Measurements from ENCODE around the gene PLEKHH2.

Gene PLEKHH2

DNA sequence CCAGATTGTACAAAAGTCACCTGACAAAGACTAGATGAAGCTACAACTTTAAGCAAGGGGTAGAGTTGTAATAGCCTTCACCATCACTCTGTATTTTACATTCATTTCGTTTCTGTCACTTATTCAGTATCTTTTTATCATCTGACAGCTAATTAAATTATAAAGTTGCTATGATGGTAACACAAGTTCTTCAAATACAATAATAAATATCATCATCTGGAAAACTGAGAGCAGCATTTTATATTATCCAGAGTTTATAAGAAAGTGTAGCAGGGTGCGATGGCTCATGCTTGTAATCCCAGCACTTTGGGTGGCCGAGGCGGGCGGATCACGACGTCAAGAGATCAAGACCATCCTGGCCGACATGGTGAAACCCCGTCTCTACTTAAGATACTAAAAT lies 157.9 kb downstream of the PLEKHH2 start:
- H3K27ac ChIP-seq: no peak overlapping the region
- no peak overlapping the region for H3K4me3 ChIP-seq

GRCh38 chr2:43796206-43796605 lies 159.1 kb downstream of the PLEKHH2 start:
- Histone ChIP-seq H3K27ac (no peak overlapping the region), H3K4me3 (no peak overlapping the region)

DNA sequence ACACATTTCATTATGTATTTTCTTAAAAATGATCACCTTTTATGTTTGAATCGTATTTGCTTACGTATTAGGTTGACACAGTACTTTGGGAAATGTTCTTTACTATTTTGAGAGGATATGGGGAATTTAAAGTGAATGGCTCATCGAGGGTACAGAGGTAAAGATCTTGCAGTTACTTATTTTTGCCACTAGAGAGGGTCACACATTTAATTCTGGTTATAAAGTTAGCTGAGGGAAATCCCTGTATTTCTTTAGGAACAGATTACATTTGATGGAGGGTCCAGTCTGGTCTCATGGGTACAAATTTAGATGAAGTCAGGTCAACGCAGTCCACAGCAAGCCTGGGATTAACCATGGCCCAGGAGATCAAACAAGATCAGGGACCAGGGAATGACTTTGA lies 161.2 kb downstream of the PLEKHH2 start:
- Histone ChIP-seq H3K27ac (no peak overlapping the region), H3K4me3 (no peak overlapping the region)

DNA sequence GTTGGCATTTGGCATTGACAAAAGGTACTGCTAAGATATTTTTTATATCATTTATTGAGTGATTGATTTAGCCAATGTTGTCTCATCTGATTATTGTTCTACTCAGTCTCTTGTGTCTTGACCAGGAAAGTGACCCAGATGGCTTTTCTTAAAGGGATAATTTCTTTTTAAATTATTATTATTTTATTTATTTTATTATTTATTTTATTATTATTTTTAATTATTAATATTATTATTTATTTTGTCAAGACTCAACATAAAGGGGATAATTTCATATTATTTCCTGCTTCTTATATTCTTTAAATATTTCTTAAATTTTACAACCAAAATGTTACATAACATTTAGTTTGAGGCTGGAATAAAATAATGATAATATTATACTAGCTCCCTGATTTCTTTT lies 163.8 kb downstream of the PLEKHH2 start:
- Histone ChIP-seq H3K27ac (no peak overlapping the region), H3K4me3 (no peak overlapping the region)

DNA sequence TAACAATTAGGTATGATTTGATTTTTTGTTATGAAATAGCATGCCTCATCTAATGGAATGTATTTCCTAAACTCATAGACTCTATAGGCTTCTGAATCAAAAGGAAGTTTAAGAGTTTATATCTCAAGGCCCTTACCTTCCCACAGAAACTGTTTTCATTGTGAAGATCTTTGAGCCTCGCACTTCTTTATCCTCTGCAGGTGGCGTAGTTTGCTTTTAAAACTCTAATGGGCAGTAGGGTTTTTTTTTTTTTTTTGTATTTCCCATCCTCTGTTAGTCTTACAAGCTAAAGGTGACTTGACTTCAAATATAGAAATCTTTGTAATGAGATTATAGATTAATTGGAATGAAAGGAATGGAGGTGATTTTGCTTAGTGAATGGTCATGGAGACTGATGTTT lies 165.1 kb downstream of the PLEKHH2 start:
- Histone ChIP-seq H3K4me3 (no peak overlapping the region), H3K27ac (no peak overlapping the region)

DNA sequence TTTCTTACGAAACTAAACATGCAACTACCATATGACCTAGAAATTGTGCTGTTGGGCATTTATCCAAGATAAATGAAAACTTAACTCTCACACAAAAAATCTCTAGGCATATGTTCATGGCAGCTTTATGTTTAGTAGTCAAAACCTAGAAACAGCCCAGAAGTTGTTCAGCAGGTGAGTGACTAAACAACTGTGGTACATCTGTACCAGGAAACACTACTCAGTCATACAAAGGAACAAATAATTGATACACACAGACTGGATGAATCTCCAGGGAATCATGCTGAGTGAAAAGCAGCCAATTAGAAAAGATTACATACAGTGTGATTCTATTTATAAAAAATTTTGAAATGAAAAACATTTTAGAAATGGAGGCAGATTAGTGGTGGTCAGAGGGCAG lies 166.1 kb downstream of the PLEKHH2 start:
- Histone ChIP-seq H3K4me3 (no peak overlapping the region), H3K27ac (no peak overlapping the region)

GRCh38 chr2:43806719-43807031 lies 169.6 kb downstream of the PLEKHH2 start:
- H3K4me3 ChIP-seq: no peak overlapping the region
- H3K27ac ChIP-seq: no peak overlapping the region

DNA sequence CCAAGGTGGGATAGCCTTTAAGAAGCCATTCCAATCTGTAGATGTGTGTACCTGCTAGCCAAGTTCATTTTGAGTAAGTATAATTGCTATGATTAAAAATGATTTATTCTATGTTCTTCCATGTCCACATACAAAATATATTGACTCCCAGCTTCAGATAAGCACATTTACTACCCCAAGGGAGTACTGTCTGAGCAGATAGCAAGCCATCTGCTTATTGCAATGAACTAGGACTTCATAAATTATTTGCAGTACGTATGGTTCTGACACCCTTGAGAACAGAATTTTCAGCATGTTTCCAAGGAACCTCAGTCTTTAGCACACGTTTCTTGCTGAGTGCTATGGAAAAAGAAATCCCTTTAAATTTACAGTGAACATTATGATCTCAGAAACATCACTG lies 173.4 kb downstream of the PLEKHH2 start:
- Histone ChIP-seq H3K27ac (no peak overlapping the region), H3K4me3 (no peak overlapping the region)

DNA sequence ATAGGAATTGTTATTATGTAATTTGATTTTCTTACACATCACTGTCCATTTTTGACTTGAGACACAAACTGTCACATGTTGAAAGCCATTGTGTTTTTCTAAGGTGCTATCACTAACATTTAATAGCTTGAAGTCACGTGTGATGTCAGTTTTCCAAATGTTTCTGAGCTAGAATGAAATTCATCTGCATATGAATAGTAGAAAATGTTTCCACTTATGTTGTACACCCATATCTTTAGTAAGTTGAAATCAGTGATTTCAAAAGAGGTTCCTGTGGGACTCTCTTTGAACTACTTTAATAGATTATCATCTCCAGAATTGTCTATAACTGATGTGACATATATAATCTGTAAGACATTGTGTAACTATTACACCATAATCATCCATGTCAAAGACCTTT lies 173.8 kb downstream of the PLEKHH2 start:
- Histone ChIP-seq H3K27ac (no peak overlapping the region), H3K4me3 (no peak overlapping the region)

GRCh38 chr2:43812006-43812405 lies 174.9 kb downstream of the PLEKHH2 start:
- Histone ChIP-seq H3K27ac (no peak overlapping the region), H3K4me3 (no peak overlapping the region)

GRCh38 chr2:43812947-43813346 lies 175.9 kb downstream of the PLEKHH2 start:
- no peak overlapping the region for H3K4me3 ChIP-seq
- H3K27ac ChIP-seq: no peak overlapping the region

- Histone ChIP-seq H3K27ac (no peak overlapping the region), H3K4me3 (no peak overlapping the region)
Observed at GRCh38 chr2:43814711-43815110, 177.7 kb downstream of the PLEKHH2 start.

Measured in skin epidermis (tissue), 12 donors.